ENCODE results near the gene OR5B17.
"Not testable (repeated sequence)": the region's sequence is repeated elsewhere in the genome, so short reads cannot be mapped to it uniquely, and the experiment has no call there.

The OR5B17 gene

GRCh38 chr11:58358969-58359368, at the start of gene OR5B17:
TSS of gene OR5B17 (minus strand) at chr11:58359069. CDS start at chr11:58359069, 0 bp downstream.
- Mint-ChIP-seq H3K27ac (no peak within 1 kb of the TSS), H3K4me1 (no peaks in the 10 kb centered on the region), H3K27me3 (ENCODE audit: low read depth, poor library complexity) (peaks cover 4% of the 10 kb centered on the region), H3K4me3 (no peak within 1 kb of the TSS), H3K9me3 (no peaks in the 10 kb centered on the region), H3K36me3 (ENCODE audit: low read depth) (no peaks in the 10 kb centered on the region)
- TF ChIP-seq CTCF (IDR thresholded peaks at IDR 0.05) = no peak
- no peak for DNase-seq

GRCh38 chr11:58406774-58407173, 47.9 kb upstream of the OR5B17 start, which contains the start of gene OR5B3:
TSS of gene OR5B3 (minus strand) at chr11:58406874. CDS start at chr11:58403409, 3,465 bp downstream.
- H3K36me3 Mint-ChIP-seq (ENCODE audit: low read depth) = no peaks in the 10 kb centered on the region
- H3K27ac Mint-ChIP-seq = no peak within 1 kb of the TSS
- peaks cover 29% of the 10 kb centered on the region for H3K9me3 Mint-ChIP-seq
- H3K4me1 Mint-ChIP-seq = no peaks in the 10 kb centered on the region
- no peak within 1 kb of the TSS for H3K4me3 Mint-ChIP-seq
- TF ChIP-seq CTCF (IDR thresholded peaks at IDR 0.05) = no peak
- no peaks in the 10 kb centered on the region for H3K27me3 Mint-ChIP-seq (ENCODE audit: low read depth, poor library complexity)
- no peak for DNase-seq

- H3K27me3 Mint-ChIP-seq (ENCODE audit: low read depth, poor library complexity); H3K4me1 Mint-ChIP-seq; H3K9me3 Mint-ChIP-seq; H3K4me3 Mint-ChIP-seq; H3K27ac Mint-ChIP-seq; DNase-seq; H3K36me3 Mint-ChIP-seq (ENCODE audit: low read depth): not testable (repeated sequence)
These were observed 40.8 kb upstream of the OR5B17 start for GRCh38 chr11:58399622-58400021.

- Mint-ChIP-seq H3K4me1 (no peaks in the 10 kb centered on the region), H3K36me3 (ENCODE audit: low read depth) (no peaks in the 10 kb centered on the region), H3K4me3 (no peak overlapping the region), H3K9me3 (peaks cover 13% of the 10 kb centered on the region), H3K27ac (no peak overlapping the region), H3K27me3 (ENCODE audit: low read depth, poor library complexity) (peaks cover 4% of the 10 kb centered on the region)
- TF ChIP-seq CTCF (IDR thresholded peaks at IDR 0.05) = no peak
- DNase-seq = no peak
These were observed 36.7 kb upstream of the OR5B17 start for GRCh38 chr11:58395581-58395980.

GRCh38 chr11:58394195-58394594, 35.3 kb upstream of the OR5B17 start:
- Mint-ChIP-seq H3K4me3 (no peak overlapping the region), H3K27ac (no peak overlapping the region), H3K4me1 (no peaks in the 10 kb centered on the region), H3K27me3 (ENCODE audit: low read depth, poor library complexity) (peaks cover 4% of the 10 kb centered on the region), H3K36me3 (ENCODE audit: low read depth) (no peaks in the 10 kb centered on the region), H3K9me3 (peaks cover 13% of the 10 kb centered on the region)
- TF ChIP-seq CTCF (IDR thresholded peaks at IDR 0.05) = no peak
- DNase-seq = no peak

GRCh38 chr11:58392746-58393145, 33.9 kb upstream of the OR5B17 start:
- Mint-ChIP-seq H3K27ac (no peak overlapping the region), H3K36me3 (ENCODE audit: low read depth) (no peaks in the 10 kb centered on the region), H3K4me1 (no peaks in the 10 kb centered on the region), H3K4me3 (no peak overlapping the region), H3K27me3 (ENCODE audit: low read depth, poor library complexity) (peaks cover 4% of the 10 kb centered on the region), H3K9me3 (peaks cover 13% of the 10 kb centered on the region)
- TF ChIP-seq CTCF (IDR thresholded peaks at IDR 0.05) = no peak
- DNase-seq = no peak

All from nephron progenitor cell (in vitro differentiated cells).